Gastrocnemius medialis (tissue), 4 donors: ENCODE results near the gene RERE. TPM values are rescaled to one million over a fixed set of nuclear protein-coding genes. Genes with fewer than 3 reads are reported as not detected.
A peak's percentile ranks its signal among the peaks of the same experiment; 100 is the strongest.
"Not testable (repeated sequence)": the region's sequence is repeated elsewhere in the genome, so short reads cannot be mapped to it uniquely, and the experiment has no call there.

Experiments used
- ATAC-seq, 2 donors: fragments of 150-250 bp; one replicate each; pipeline ENCODE4 v1.9.1; 2016
- DNase-seq, 2 donors: peaks; one replicate each; pipeline ENCODE4 v3.0.0-alpha.2; 2019
- H3K27ac ChIP-seq, 4 donors: fragments of 200-600 bp; sonication (generic); 1 replicate in 1 of 4; 2 replicates in 3 of 4; pipeline ENCODE4 v1.5.1; 2016 to 2018; ENCODE audit warnings: mild to moderate bottlenecking in 2 of 4, moderate library complexity in 1 of 4
- H3K27me3 ChIP-seq, 3 donors: fragments of 200-600 bp; sonication (generic) in 2 of 3; 1 replicate in 1 of 3; 2 replicates in 2 of 3; pipeline versions ENCODE4 v1.5.1 to v1.6.0; 2016 to 2019; ENCODE audit warnings: mild to moderate bottlenecking in 1 of 3, moderate library complexity in 1 of 3
- H3K36me3 ChIP-seq, 2 donors: fragments of 200-600 bp; sonication (generic) in 1 of 2; one replicate each; pipeline ENCODE4 v1.5.1; 2017 to 2018
- H3K4me1 ChIP-seq, 2 donors: fragments of 200-600 bp; sonication (generic) in 1 of 2; one replicate each; pipeline ENCODE4 v1.5.1; 2016 to 2017; ENCODE audit warnings: mild to moderate bottlenecking in 2 of 2
- H3K4me3 ChIP-seq, 4 donors: fragments of 200-600 bp; sonication (generic) in 3 of 4; 1 replicate in 1 of 4; 2 replicates in 3 of 4; pipeline ENCODE4 v1.5.1; 2016 to 2019; ENCODE audit warnings: mild to moderate bottlenecking in 2 of 4
- H3K9me3 ChIP-seq, 3 donors: fragments of 200-600 bp; sonication (generic) in 2 of 3; 1 replicate in 1 of 3; 2 replicates in 2 of 3; pipeline ENCODE4 v1.5.1; 2016 to 2019
- CTCF ChIP-seq, 5 experiments: fragments of 450-650 bp in 3 of 5; fragments of 200-600 bp in 2 of 5; sonication (generic) in 2 of 5; IDR thresholded peaks in 4 of 5; conservative IDR thresholded peaks in 1 of 5; 1 replicate in 4 of 5; 2 replicates in 1 of 5; pipeline ENCODE4 v1.5.1; 2016 to 2019; ENCODE audit warnings: antibody characterized with exemption in 5 of 5, mild to moderate bottlenecking in 3 of 5, moderate library complexity in 3 of 5
- POLR2A ChIP-seq, 2 donors: fragments of 450-650 bp; IDR thresholded peaks; one replicate each; pipeline ENCODE4 v1.6.1; 2017; ENCODE audit warnings: antibody characterized with exemption in 2 of 2, mild to moderate bottlenecking in 2 of 2, moderate library complexity in 2 of 2
- in situ Hi-C, 4 donors: fragments of 200-750 bp; cut with MboI; loops; one replicate each; pipeline versions ENCODE4 v1.15.0 to v1.8.0; 2017; ENCODE audit warnings: low sequenced_read_pairs in 4 of 4
- intact Hi-C: fragments of 100-400 bp; cut with DNase I; formaldehyde crosslinking; loops from one replicate; pipeline ENCODE4 v1.15.1; 2023; ENCODE audit warnings: low total_unique reads
- total RNA-seq, 4 donors: library from RNA; depleted of rRNA; stranded (reverse); fragments of >200 nt; gene quantifications; one replicate each; pipeline versions ENCODE4 v1.1.0 to v1.2.3, GENCODE V29; 2016

RERE gene
- total RNA-seq, 4 donors from 2014 or later, result 60.8 to 106 (median 102) TPM

GRCh38 chr1:8701794-8702471 is 115.5 kb downstream of the RERE start:
- no peaks in the 10 kb centered on the region for H3K36me3 ChIP-seq
- H3K9me3 ChIP-seq, result no peaks in the 10 kb centered on the region
- in situ Hi-C loops, result loop anchor here in 1 of 4 donors (10.0 to 25.0 kb wide), 2 partner anchors 135 to 137 kb away; no protein-coding TSS in a partner anchor
- DNase-seq, result no peak
- intact Hi-C loops, result loop anchor here (2.0 to 5.0 kb wide), 2 partner anchors 41 to 330 kb away; no protein-coding TSS in a partner anchor
- ATAC-seq, result no peak
- no peaks in the 10 kb centered on the region for H3K27me3 ChIP-seq
- peaks cover 47 to 54% of the 10 kb centered on the region in 2 donors for H3K4me1 ChIP-seq
- H3K4me3 ChIP-seq, result peak overlapping the region; percentile 62 to 70 (median 66)
- H3K27ac ChIP-seq, result peak overlapping the region; percentile 85 to 92 (median 88)
- TF ChIP-seq POLR2A (IDR thresholded peaks at IDR 0.05), result no peak
- no peak for TF ChIP-seq CTCF (IDR thresholded peaks at IDR 0.05 in 4 of 5, conservative IDR thresholded peaks at IDR 0.05 in 1 of 5)

- H3K4me1 ChIP-seq, result peaks cover 45 to 47% of the 10 kb centered on the region in 2 donors
- H3K36me3 ChIP-seq, result no peaks in the 10 kb centered on the region
- H3K9me3 ChIP-seq, result no peaks in the 10 kb centered on the region
- DNase-seq (no peak), ATAC-seq (no peak)
- no peak overlapping the region for H3K4me3 ChIP-seq
- intact Hi-C loops, result loop anchor here (5.0 kb wide), 1 partner anchor 327 kb away; no protein-coding TSS in a partner anchor
- in situ Hi-C loops, result loop anchor here in 2 of 4 donors (10.0 to 25.0 kb wide), 3 partner anchors 55 to 138 kb away; no protein-coding TSS in a partner anchor
- no peak for TF ChIP-seq CTCF (IDR thresholded peaks at IDR 0.05 in 4 of 5, conservative IDR thresholded peaks at IDR 0.05 in 1 of 5)
- no peak for TF ChIP-seq POLR2A (IDR thresholded peaks at IDR 0.05)
- peak overlapping the region in 1 of 4 donors; percentile 85 for H3K27ac ChIP-seq
- no peaks in the 10 kb centered on the region for H3K27me3 ChIP-seq
These were observed 117.8 kb downstream of the RERE start for GRCh38 chr1:8699679-8700078.

- H3K4me1 ChIP-seq, result peaks cover 39 to 40% of the 10 kb centered on the region in 2 donors
- H3K27ac ChIP-seq, result no peak overlapping the region
- H3K27me3 ChIP-seq, result no peaks in the 10 kb centered on the region
- H3K9me3 ChIP-seq, result no peaks in the 10 kb centered on the region
- no peak for TF ChIP-seq POLR2A (IDR thresholded peaks at IDR 0.05)
- TF ChIP-seq CTCF (IDR thresholded peaks at IDR 0.05 in 4 of 5, conservative IDR thresholded peaks at IDR 0.05 in 1 of 5), result no peak
- no peak overlapping the region for H3K4me3 ChIP-seq
- ATAC-seq, result no peak
- in situ Hi-C loops (loop anchor here in 1 of 4 donors (10.0 kb wide), 1 partner anchor 54 kb away; no protein-coding TSS in a partner anchor), intact Hi-C loops (no loop called here)
- no peak for DNase-seq
- H3K36me3 ChIP-seq, result no peaks in the 10 kb centered on the region
These were observed 118.4 kb downstream of the RERE start for GRCh38 chr1:8698937-8699447.

GRCh38 chr1:8698012-8698630 is 119.3 kb downstream of the RERE start:
- no peak for ATAC-seq
- Histone ChIP-seq H3K27me3 (no peaks in the 10 kb centered on the region), H3K36me3 (no peaks in the 10 kb centered on the region), H3K9me3 (no peaks in the 10 kb centered on the region), H3K27ac (no peak overlapping the region), H3K4me1 (peaks cover 35 to 39% of the 10 kb centered on the region in 2 donors), H3K4me3 (no peak overlapping the region)
- TF ChIP-seq CTCF (IDR thresholded peaks at IDR 0.05 in 4 of 5, conservative IDR thresholded peaks at IDR 0.05 in 1 of 5) (no peak), POLR2A (IDR thresholded peaks at IDR 0.05) (no peak)
- in situ Hi-C loops (loop anchor here in 1 of 4 donors (10.0 kb wide), 1 partner anchor 53 kb away; no protein-coding TSS in a partner anchor), intact Hi-C loops (no loop called here)
- DNase-seq, result no peak

- H3K27me3 ChIP-seq, H3K36me3 ChIP-seq, H3K4me3 ChIP-seq, DNase-seq, ATAC-seq, H3K9me3 ChIP-seq, intact Hi-C loops, H3K27ac ChIP-seq: not testable (repeated sequence)
- in situ Hi-C loops, result loop anchor here in 1 of 4 donors (10.0 kb wide), 1 partner anchor 51 kb away; no protein-coding TSS in a partner anchor
- peaks cover 15 to 18% of the 10 kb centered on the region in 2 donors for H3K4me1 ChIP-seq
These were observed 122.0 kb downstream of the RERE start for GRCh38 chr1:8695442-8695841.
